Measurements from ENCODE around the gene SLC6A4. TPM values are rescaled to one million over a fixed set of nuclear protein-coding genes. Genes with fewer than 3 reads are reported as not detected.

The SLC6A4 gene
- total RNA-seq, 1 experiment from 2014 or later, result not detected

DNA sequence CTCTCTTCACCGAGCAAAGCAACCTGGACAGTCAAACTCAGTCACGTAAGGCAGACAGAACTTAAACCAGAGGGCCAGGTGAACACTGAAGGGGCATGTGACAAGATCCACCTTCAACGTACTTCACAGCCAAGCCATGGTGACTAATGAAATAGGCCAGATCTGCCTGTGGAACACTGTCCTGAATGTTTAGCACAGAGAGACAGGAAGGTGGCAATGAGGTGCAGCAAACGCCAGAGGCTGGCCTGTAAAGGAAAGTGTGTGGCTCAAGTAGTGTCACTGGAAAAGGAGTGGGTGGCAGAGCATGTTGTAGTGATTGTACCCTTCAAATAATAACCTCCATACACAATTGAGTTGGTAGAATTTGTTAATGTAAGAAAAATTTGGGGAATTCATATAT is 38.1 kb downstream of the SLC6A4 start:
- intact Hi-C loops (cut with micrococcal nuclease; ENCODE audit: unreplicated experiment), result no loop called here
- BruUV-seq (replicated peaks), result no TSS peak
- TF ChIP-seq, protein P1, sequence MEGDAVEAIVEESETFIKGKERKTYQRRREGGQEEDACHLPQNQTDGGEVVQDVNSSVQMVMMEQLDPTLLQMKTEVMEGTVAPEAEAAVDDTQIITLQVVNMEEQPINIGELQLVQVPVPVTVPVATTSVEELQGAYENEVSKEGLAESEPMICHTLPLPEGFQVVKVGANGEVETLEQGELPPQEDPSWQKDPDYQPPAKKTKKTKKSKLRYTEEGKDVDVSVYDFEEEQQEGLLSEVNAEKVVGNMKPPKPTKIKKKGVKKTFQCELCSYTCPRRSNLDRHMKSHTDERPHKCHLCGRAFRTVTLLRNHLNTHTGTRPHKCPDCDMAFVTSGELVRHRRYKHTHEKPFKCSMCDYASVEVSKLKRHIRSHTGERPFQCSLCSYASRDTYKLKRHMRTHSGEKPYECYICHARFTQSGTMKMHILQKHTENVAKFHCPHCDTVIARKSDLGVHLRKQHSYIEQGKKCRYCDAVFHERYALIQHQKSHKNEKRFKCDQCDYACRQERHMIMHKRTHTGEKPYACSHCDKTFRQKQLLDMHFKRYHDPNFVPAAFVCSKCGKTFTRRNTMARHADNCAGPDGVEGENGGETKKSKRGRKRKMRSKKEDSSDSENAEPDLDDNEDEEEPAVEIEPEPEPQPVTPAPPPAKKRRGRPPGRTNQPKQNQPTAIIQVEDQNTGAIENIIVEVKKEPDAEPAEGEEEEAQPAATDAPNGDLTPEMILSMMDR (IDR thresholded peaks at IDR 0.05; ENCODE audit: unreplicated experiment), result no peak
- Mint-ChIP-seq H3K27ac (ENCODE audit: unreplicated experiment) (no peak overlapping the region), H3K4me1 (ENCODE audit: low read depth, unreplicated experiment) (no peaks in the 10 kb centered on the region), H3K4me3 (ENCODE audit: low read depth, unreplicated experiment) (no peak overlapping the region), H3K27me3 (ENCODE audit: unreplicated experiment) (no peaks in the 10 kb centered on the region), H3K36me3 (ENCODE audit: insufficient read depth, unreplicated experiment) (no peaks in the 10 kb centered on the region), H3K9me3 (ENCODE audit: low read depth, unreplicated experiment) (no peaks in the 10 kb centered on the region)
- DNase-seq, result no peak
- CTCF ChIA-PET, result no interaction called here

DNA sequence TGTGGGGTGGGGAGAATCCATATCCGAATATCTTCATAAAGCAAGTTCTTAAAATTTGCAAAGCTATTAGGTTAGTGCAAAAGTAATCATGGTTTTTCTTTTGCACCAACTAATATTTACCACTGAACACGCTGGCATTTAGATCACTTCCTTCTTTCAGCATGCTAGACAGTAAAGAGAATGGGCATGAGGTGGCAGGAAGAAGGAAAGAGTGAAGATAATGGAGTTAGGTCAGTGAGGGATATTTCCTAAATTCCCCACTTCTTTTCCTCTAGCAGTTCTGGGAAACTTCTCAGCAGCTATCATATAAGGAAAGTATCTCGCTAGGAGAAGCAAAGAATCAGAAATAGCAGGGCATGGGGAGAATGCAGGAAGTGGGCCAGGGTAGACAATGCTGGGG is 39.0 kb downstream of the SLC6A4 start:
- CTCF ChIA-PET, result interaction anchor here (0.6 kb wide), 1 partner anchor 169 kb away, joined by 3 read pairs; no protein-coding TSS in a partner anchor
- no peaks in the 10 kb centered on the region for H3K9me3 Mint-ChIP-seq (ENCODE audit: low read depth, unreplicated experiment)
- no peaks in the 10 kb centered on the region for H3K36me3 Mint-ChIP-seq (ENCODE audit: insufficient read depth, unreplicated experiment)
- H3K4me1 Mint-ChIP-seq (ENCODE audit: low read depth, unreplicated experiment), result no peaks in the 10 kb centered on the region
- no peak for DNase-seq
- no peaks in the 10 kb centered on the region for H3K27me3 Mint-ChIP-seq (ENCODE audit: unreplicated experiment)
- intact Hi-C loops (cut with micrococcal nuclease; ENCODE audit: unreplicated experiment), result no loop called here
- no peak overlapping the region for H3K4me3 Mint-ChIP-seq (ENCODE audit: low read depth, unreplicated experiment)
- no peak overlapping the region for H3K27ac Mint-ChIP-seq (ENCODE audit: unreplicated experiment)
- TF ChIP-seq, protein P1 (IDR thresholded peaks at IDR 0.05; ENCODE audit: unreplicated experiment), result no peak
- BruUV-seq (replicated peaks), result no TSS peak

DNA sequence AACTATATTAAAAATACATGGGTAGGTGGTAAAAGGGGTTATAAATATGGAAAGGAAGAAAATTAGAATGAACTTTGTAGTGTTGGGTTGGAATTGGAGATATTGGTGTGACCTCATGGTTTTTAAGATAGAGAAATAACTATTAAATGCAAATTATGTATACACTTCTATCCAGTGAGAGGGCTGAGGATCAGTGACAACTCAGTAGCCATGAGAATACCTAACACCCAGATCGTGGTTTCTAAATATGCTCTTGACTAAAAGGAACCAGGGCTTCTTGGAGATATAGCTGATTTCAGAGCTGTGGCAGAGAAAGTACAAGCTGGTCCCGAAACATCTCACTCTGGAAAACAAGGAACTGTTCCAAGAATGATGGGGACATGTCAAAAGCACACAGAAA is 44.4 kb downstream of the SLC6A4 start:
- intact Hi-C loops (cut with micrococcal nuclease; ENCODE audit: unreplicated experiment), result no loop called here
- BruUV-seq (replicated peaks), result no TSS peak
- peaks cover 20% of the 10 kb centered on the region for H3K36me3 Mint-ChIP-seq (ENCODE audit: insufficient read depth, unreplicated experiment)
- H3K9me3 Mint-ChIP-seq (ENCODE audit: low read depth, unreplicated experiment), result no peaks in the 10 kb centered on the region
- no peak for DNase-seq
- TF ChIP-seq, protein P1 (IDR thresholded peaks at IDR 0.05; ENCODE audit: unreplicated experiment), result no peak
- no peaks in the 10 kb centered on the region for H3K27me3 Mint-ChIP-seq (ENCODE audit: unreplicated experiment)
- no peaks in the 10 kb centered on the region for H3K4me1 Mint-ChIP-seq (ENCODE audit: low read depth, unreplicated experiment)
- CTCF ChIA-PET, result no interaction called here
- H3K4me3 Mint-ChIP-seq (ENCODE audit: low read depth, unreplicated experiment), result no peak overlapping the region
- no peak overlapping the region for H3K27ac Mint-ChIP-seq (ENCODE audit: unreplicated experiment)

DNA sequence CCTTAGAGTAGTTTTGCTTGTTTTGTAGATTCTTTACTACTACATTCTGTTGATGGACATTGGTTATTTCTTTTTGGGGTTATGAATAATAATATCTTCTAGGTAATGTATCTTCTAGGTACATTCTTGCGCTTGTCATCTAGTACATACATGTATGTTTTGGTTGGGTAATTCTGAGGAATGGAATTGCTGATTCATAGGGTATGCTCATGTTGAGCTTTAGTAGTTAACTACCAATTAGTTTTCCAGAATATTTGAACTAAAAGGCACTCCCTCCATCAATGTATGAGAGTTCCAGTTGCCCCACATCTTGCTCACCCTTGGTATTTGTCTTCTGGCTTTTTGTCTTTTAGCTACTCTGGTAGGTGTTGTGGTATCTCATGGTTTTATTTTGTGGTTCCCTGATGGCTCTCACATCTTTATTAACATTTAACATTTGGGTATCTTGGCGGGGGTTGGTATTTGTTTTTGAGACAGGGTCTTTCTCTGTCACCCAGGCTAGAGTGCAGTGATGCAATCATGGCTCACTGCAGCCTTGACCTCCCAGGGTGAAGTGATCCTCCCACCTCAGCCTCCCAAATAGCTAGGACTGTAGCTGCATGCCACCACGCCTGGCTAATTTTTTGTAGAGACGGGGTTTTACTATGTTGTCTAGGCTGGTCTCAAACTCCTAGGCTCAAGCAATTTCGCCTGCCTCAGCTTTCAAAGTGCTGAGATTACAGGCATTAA is 47.1 kb downstream of the SLC6A4 start:
- Mint-ChIP-seq H3K9me3 (ENCODE audit: low read depth, unreplicated experiment) (no peaks in the 10 kb centered on the region), H3K36me3 (ENCODE audit: insufficient read depth, unreplicated experiment) (peaks cover 27% of the 10 kb centered on the region), H3K27ac (ENCODE audit: unreplicated experiment) (no peak overlapping the region), H3K27me3 (ENCODE audit: unreplicated experiment) (no peaks in the 10 kb centered on the region), H3K4me3 (ENCODE audit: low read depth, unreplicated experiment) (no peak overlapping the region), H3K4me1 (ENCODE audit: low read depth, unreplicated experiment) (no peaks in the 10 kb centered on the region)
- intact Hi-C loops (cut with micrococcal nuclease; ENCODE audit: unreplicated experiment), result no loop called here
- CTCF ChIA-PET, result interaction anchor here (1.0 kb wide), 1 partner anchor 17 kb away, joined by 4 read pairs; no protein-coding TSS in a partner anchor
- BruUV-seq (replicated peaks), result no TSS peak
- DNase-seq, result no peak
- TF ChIP-seq, protein P1 (IDR thresholded peaks at IDR 0.05; ENCODE audit: unreplicated experiment), result no peak

All from Calu3 (cell line).